HG03565 (cell line): ENCODE data around the gene ZYG11B.
"Not testable (repeated sequence)": the region's sequence is repeated elsewhere in the genome, so short reads cannot be mapped to it uniquely, and the experiment has no call there.

Source experiments
- ATAC-seq: cut with Tn5 transposase; IDR thresholded peaks from one replicate; pipeline ENCODE4 v1.9.1; 2021; ENCODE audit warnings: mild to moderate bottlenecking, moderate library complexity; ENCODE audit not compliant: unreplicated experiment

Gene ZYG11B

GRCh38 chr1:52751589-52752483 lies 25.6 kb downstream of the ZYG11B start:
- no peak for ATAC-seq

GRCh38 chr1:52752484-52752826 lies 26.2 kb downstream of the ZYG11B start:
- ATAC-seq, result no peak

GRCh38 chr1:52753169-52753568 lies 26.9 kb downstream of the ZYG11B start:
- ATAC-seq, result no peak

- no peak for ATAC-seq
Observed at GRCh38 chr1:52756020-52756419, 29.8 kb downstream of the ZYG11B start.

GRCh38 chr1:52759908-52760307 lies 33.7 kb downstream of the ZYG11B start:
- ATAC-seq, result no peak

- ATAC-seq, result no peak
Observed at GRCh38 chr1:52767596-52768280, 41.5 kb downstream of the ZYG11B start.

GRCh38 chr1:52769346-52770033 lies 43.2 kb downstream of the ZYG11B start:
- no peak for ATAC-seq

- no peak for ATAC-seq
Observed at GRCh38 chr1:52771384-52771783, 45.1 kb downstream of the ZYG11B start.

- ATAC-seq, result no peak
Observed at GRCh38 chr1:52786148-52786547, 59.9 kb downstream of the ZYG11B start.

- ATAC-seq, result not testable (repeated sequence)
Observed at GRCh38 chr1:52790429-52790828, 64.2 kb downstream of the ZYG11B start.

- no peak for ATAC-seq
Observed at GRCh38 chr1:52792036-52792435, 65.8 kb downstream of the ZYG11B start.

- not testable (repeated sequence) for ATAC-seq
Observed at GRCh38 chr1:52793717-52794116, 67.5 kb downstream of the ZYG11B start.

GRCh38 chr1:52795464-52795863 lies 69.2 kb downstream of the ZYG11B start:
- no peak for ATAC-seq

GRCh38 chr1:52798331-52798730 lies 72.1 kb downstream of the ZYG11B start:
- ATAC-seq, result no peak

GRCh38 chr1:52801011-52801410 lies 74.8 kb downstream of the ZYG11B start:
- no peak for ATAC-seq

GRCh38 chr1:52804083-52804482 lies 77.8 kb downstream of the ZYG11B start:
- not testable (repeated sequence) for ATAC-seq

- ATAC-seq, result no peak
Observed at GRCh38 chr1:52814465-52814864, 88.2 kb downstream of the ZYG11B start.

- ATAC-seq, result not testable (repeated sequence)
Observed at GRCh38 chr1:52820830-52821229, 94.6 kb downstream of the ZYG11B start.

GRCh38 chr1:52825868-52826267 lies 99.6 kb downstream of the ZYG11B start:
- no peak for ATAC-seq

- ATAC-seq, result no peak
Observed at GRCh38 chr1:52834798-52835197, 108.5 kb downstream of the ZYG11B start.

- ATAC-seq, result no peak
Observed at GRCh38 chr1:52836035-52836434, 109.8 kb downstream of the ZYG11B start.

- ATAC-seq, result not testable (repeated sequence)
Observed at GRCh38 chr1:52839175-52839574, 112.9 kb downstream of the ZYG11B start.
